Spinal cord (tissue), 10 donors: Measurements from ENCODE around the gene PLAAT4. TPM values are rescaled to one million over a fixed set of nuclear protein-coding genes. Genes with fewer than 3 reads are reported as not detected.

Source experiments
- DNase-seq, 6 donors: peaks; one replicate each; pipeline versions ENCODE4 v3.0.0 to v3.0.0-alpha.2; 2013 to 2015; ENCODE audit warnings: low spot score in 6 of 6, low read depth in 4 of 6
- H3K27ac ChIP-seq: one replicate; pipeline ENCODE4 v1.5.1; 2013; ENCODE audit warnings: low read depth, low read length, control low read depth
- H3K27me3 ChIP-seq: one replicate; pipeline ENCODE4 v1.6.1; 2013; ENCODE audit warnings: low read length; ENCODE audit not compliant: control insufficient read depth, insufficient read depth
- H3K36me3 ChIP-seq: one replicate; pipeline ENCODE4 v1.6.1; 2013; ENCODE audit warnings: low read length; ENCODE audit not compliant: control insufficient read depth, insufficient read depth
- H3K4me1 ChIP-seq: one replicate; pipeline ENCODE4 v1.6.1; 2013; ENCODE audit warnings: low read length; ENCODE audit not compliant: control insufficient read depth, insufficient read depth
- H3K4me3 ChIP-seq: one replicate; pipeline ENCODE4 v1.5.1; 2013; ENCODE audit warnings: low read depth, low read length, control low read depth
- H3K9me3 ChIP-seq: one replicate; pipeline ENCODE4 v1.6.1; 2013; ENCODE audit warnings: low read length; ENCODE audit not compliant: control insufficient read depth, insufficient read depth
- WGBS: methylation state at CpG from one replicate; pipeline ENCODE4 v1.1.5; 2013; ENCODE audit warnings: missing lambda C conversion rate; ENCODE audit not compliant: insufficient coverage; 5-methylcytosine and 5-hydroxymethylcytosine counted together
- polyA plus RNA-seq, 2 donors: library from polyadenylated mRNA; unstranded; fragments of 120-200 nt; gene quantifications; one replicate each; pipeline ENCODE4 v1.2.1, GENCODE V29; 2013; ENCODE audit not compliant: insufficient read length in 2 of 2
- total RNA-seq, 2 donors: library from RNA; depleted of rRNA in 1 of 2; stranded (reverse); fragments of 120-200 nt in 1 of 2; fragments of >200 nt in 1 of 2; gene quantifications; one replicate each; pipeline versions ENCODE4 v1.2.3 to v1.2.4, GENCODE V29; 2013 to 2014
- donor health status: healthy.

PLAAT4 gene
- total and polyA plus RNA-seq, 4 donors, result 11.6 to 45.3 (median 13.6) TPM

DNA sequence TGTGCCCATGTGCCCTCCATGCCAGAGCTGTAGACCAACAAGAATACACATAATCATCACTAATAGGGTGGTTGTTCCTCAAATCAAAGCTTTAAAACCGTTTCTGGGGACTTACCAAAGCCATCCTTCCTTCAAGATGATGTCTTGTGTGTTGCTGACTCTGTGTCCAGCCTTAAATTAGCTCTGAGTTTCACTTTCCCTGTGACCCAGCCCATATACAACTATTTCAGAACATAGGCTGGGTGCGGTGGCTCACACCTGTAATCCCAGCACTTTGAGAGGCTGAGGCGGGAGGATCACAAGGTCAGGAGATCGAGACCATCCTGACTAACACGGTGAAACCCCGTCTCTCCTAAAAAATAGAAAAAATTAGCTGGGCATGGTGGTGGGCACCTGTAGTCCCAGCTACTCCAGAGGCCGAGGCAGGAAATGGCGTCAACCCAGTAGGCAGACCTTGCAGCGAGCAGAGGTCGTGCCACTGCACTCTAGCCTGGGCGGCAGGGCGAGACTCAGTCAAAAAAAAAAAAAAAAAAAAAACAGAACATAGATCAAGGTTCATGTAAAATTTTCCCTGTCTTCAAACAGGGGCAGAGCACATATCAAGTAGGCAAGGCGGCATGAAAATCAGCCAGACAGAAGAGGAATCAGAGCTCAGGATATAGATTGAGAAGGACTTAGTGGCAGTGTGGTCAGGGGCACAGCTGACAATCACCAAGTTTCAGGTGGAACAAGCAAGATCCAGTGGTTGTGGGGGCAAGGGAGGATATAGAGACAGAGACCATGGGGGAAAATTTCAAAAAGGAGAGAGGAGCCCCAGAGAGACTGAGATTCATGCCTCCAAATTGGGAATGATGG, 26.8 kb downstream of the PLAAT4 start, which contains the start of gene PLAAT2:
Gene PLAAT2, minus strand, starts transcription at position 179 of the 855 bp plus-strand sequence. Its CDS starts 55 bp downstream, at position 124.
- no peaks in the 10 kb centered on the region for H3K9me3 ChIP-seq
- no peak for DNase-seq

DNA sequence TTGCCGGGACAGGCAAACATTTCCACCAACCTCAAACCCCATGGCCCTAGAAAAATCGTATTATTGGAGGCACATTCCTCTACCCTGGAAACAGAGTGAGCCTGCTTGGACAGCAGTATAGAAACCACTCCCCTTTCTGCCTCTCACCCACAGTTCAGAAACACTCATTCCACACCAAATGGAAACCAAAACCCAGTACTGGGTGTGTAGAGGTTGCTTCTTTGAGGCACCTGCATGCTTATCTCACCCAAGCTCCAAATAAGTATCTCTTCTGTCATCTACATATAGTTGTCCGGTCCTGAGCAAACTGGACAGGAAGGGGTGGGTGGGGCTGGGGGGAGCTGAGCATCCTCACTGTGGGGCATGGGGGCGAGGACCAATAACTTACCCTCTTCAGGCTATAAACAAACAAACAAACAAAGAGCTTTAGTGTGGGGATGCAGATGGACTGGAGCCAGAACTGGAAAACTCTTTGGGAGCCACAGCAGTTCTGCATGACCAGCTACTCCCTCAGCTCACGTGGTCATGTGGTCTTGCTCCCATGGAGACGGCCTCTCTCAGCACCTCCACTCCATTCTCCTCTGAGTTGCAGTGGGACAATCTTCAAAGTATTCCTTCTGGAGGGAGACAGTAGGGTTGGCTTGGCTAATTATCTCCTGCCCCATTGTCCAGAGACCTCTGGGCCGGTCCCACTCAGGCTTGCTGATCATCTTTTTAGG, 27.6 kb downstream of the PLAAT4 start:
- Histone ChIP-seq H3K4me3 (no peak overlapping the region), H3K27me3 (no peaks in the 10 kb centered on the region), H3K4me1 (peaks cover 13% of the 10 kb centered on the region), H3K36me3 (no peaks in the 10 kb centered on the region), H3K27ac (no peak overlapping the region), H3K9me3 (no peaks in the 10 kb centered on the region)
- DNase-seq, result peak in 2 of 6 donors; percentile 47 to 59
- 45% methylated on average over 5 of the region's 7 CpGs for WGBS

More for the DNA sequence above, 26.8 kb downstream of the PLAAT4 start, which contains the start of gene PLAAT2:
- WGBS, result 100% methylated on average over 6 of the region's 13 CpGs
- H3K27me3 ChIP-seq, result no peaks in the 10 kb centered on the region
- H3K36me3 ChIP-seq, result no peaks in the 10 kb centered on the region
- H3K4me1 ChIP-seq, result peaks cover 13% of the 10 kb centered on the region
- H3K4me3 ChIP-seq, result no peak within 1 kb of the TSS
- H3K27ac ChIP-seq, result no peak within 1 kb of the TSS

DNA sequence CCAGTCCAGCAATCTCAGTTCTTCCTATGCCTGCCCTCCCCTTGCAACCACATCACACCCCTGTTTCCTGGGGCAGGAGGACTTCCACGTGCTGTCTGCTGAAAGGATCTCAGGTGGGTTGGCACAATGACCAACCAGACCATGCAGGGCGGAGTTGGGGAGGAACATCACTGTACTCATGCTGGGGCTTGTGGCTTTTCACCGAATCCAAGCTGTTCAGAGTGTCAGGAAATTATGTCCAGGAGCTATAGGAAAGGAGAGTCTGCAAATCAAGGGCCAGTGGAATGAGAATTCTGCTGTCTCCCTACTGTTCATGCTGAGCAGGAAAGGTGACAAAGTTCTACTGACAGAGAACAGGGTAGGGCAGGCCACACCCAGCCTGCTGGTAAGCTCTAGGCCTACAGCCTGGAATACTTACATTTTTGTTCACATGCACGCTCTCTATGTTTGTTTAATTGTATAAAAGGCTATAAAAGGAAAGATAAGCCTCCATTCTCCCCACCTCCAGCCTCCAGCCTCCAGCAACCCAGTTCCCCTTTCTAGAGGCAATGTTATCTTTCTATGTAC, 28.3 kb downstream of the PLAAT4 start:
- no peaks in the 10 kb centered on the region for H3K36me3 ChIP-seq
- no peak overlapping the region for H3K4me3 ChIP-seq
- no peaks in the 10 kb centered on the region for H3K27me3 ChIP-seq
- no peaks in the 10 kb centered on the region for H3K9me3 ChIP-seq
- no peak overlapping the region for H3K27ac ChIP-seq
- DNase-seq, result no peak
- peaks cover 13% of the 10 kb centered on the region for H3K4me1 ChIP-seq
- 93% methylated on average over 3 of the region's 4 CpGs for WGBS

DNA sequence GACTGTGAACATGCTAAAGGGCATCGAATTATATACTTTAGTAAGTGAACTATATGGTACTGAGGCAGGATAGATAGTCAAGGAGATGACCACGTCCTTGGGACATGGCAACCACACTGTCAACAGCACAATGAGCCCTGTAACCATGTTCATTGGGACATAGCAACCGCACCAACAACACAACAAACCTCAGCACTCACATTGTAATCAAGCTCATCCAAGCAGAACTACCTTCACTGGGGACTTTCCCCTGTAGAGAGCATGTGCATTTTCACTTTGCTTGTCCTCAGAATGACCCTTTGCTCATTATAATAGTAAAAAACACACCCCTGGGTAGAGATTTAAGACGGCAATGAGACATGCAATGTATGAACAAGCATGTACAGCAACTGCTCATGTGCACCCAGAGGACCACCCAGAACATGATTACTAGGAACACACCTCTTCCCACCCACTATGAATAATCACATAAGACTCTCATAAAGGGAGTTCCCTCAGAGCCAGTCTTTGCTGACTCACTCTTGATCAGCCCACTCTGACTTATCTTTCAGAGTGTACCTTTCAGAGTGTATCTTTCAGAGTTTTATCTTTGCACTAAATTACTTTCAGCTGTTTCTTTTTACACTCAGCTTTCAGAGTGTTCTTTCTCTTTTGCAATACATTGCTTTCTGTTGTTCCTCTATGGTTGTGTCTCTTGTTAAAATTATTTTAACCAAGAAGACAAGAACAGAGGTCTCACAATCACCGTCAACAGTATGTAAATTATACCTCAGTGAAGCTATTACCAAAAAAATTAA, 30.6 kb downstream of the PLAAT4 start:
- WGBS, result 64% methylated on average over 3 of the region's 5 CpGs
- Histone ChIP-seq H3K4me3 (no peak overlapping the region), H3K9me3 (no peaks in the 10 kb centered on the region), H3K27ac (no peak overlapping the region), H3K27me3 (no peaks in the 10 kb centered on the region), H3K36me3 (no peaks in the 10 kb centered on the region), H3K4me1 (peaks cover 7% of the 10 kb centered on the region)
- DNase-seq, result peak in 2 of 6 donors; percentile 10 to 47

DNA sequence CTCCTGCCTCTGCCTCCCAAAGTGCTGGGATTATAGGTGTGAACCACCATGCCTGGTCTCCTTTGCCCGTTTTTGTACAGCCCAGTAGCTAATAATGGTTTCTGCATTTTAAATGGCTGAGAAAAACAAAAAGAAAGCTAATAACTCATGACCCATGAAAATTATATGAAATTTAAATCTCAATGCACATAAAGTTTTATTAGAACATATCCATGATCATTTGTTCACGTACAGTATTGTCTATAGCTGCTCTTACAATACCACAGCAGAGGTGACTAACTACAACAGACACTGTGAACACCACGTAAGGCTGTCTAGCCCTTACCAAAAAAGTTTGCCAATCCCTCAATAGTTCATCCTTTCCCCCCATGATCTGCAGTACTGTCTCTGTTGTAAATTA, 33.0 kb downstream of the PLAAT4 start:
- Histone ChIP-seq H3K36me3 (no peaks in the 10 kb centered on the region), H3K9me3 (no peaks in the 10 kb centered on the region), H3K4me1 (peaks cover 11% of the 10 kb centered on the region), H3K27me3 (no peaks in the 10 kb centered on the region), H3K27ac (no peak overlapping the region), H3K4me3 (no peak overlapping the region)
- WGBS, result no CpG with 5 or more reads among the region's 3 CpGs
- no peak for DNase-seq

DNA sequence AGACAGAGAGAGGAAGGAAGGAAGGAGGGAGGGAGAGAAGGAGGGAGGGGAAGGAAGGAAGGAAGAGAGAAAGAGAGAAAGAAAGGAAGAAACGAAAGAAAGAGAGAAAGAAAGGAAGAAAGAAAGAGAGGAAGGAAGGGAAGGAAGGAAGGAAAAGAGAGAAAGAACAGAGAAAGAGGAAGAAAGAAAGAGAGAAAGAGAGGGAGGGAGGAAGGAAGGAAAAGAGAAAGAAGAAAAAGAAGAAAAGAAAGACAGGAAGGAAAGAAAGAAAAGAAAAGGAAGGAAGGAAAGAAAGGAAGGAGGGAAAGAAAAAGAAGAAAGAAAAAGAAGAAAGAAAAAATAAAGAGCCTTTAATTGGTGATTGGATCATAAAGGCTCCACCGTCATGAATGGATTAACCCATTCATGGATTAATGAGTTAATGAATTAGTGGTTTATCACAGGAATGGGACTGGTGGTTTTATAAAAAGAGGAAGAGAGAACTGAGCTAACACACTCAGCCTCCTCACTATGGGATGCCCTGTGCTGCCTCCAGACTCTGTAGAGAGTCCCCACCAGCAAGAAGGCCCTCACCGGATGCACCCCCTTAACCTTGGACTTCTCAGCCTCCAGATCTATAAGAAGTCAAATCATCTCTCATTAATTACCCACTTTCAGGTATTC, 35.5 kb downstream of the PLAAT4 start:
- no peaks in the 10 kb centered on the region for H3K36me3 ChIP-seq
- H3K4me1 ChIP-seq, result peaks cover 8% of the 10 kb centered on the region
- WGBS, result 65% methylated on average over 3 of the region's 3 CpGs
- DNase-seq, result no peak
- H3K4me3 ChIP-seq, result no peak overlapping the region
- H3K27me3 ChIP-seq, result no peaks in the 10 kb centered on the region
- no peak overlapping the region for H3K27ac ChIP-seq
- H3K9me3 ChIP-seq, result no peaks in the 10 kb centered on the region

DNA sequence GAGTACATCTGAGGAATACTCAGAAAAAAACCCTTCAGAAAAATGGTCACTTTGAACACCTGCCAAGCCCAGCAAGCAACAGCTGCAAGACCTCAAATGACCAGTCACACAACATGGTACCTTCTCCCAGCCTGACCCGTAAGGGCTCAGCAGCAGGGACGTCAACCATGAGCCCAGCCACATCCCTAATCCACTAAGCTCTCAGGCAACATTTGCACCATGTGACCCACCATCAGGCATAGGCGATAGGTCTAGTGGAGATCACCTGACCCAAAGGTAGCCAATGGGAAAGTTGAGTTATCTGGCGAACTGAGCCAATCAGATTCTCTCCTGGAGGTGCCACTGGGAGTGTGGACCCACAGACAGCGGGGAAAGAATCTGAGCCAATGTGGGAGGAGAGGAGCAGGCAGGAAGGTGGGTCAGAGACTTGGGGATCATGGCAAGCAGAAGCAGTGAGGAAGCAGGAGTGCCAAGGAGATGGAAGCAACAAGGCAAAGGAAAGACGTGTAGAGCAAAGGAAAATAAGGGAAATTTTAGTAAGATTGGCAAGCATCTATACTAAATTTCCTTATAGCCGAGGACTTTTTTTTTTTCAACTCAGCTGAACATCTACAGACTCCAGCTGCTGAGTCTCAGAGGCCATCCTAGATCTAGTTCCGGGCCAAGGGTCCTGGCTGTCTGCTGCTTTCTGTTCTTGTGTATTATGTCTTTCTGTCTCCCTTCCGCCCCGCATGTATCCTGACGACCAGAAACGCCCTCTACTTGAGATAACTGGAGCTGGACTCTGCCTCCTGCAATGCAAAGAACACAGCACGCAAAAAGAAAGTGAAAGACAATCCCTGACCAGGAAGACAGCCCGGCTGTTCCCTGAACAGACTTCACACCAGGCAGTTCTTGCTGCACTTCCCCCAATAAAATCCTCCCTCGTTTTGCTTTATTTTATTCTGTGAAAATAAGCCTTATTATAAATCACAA, 37.6 kb downstream of the PLAAT4 start:
- peak in 1 of 6 donors; percentile 59 for DNase-seq
- Histone ChIP-seq H3K27me3 (no peaks in the 10 kb centered on the region), H3K4me3 (peak overlapping the region; percentile 1), H3K36me3 (no peaks in the 10 kb centered on the region), H3K9me3 (no peaks in the 10 kb centered on the region), H3K4me1 (peaks cover 8% of the 10 kb centered on the region), H3K27ac (peak overlapping the region; percentile 70)
- WGBS, result 66% methylated on average over 11 of the region's 15 CpGs

DNA sequence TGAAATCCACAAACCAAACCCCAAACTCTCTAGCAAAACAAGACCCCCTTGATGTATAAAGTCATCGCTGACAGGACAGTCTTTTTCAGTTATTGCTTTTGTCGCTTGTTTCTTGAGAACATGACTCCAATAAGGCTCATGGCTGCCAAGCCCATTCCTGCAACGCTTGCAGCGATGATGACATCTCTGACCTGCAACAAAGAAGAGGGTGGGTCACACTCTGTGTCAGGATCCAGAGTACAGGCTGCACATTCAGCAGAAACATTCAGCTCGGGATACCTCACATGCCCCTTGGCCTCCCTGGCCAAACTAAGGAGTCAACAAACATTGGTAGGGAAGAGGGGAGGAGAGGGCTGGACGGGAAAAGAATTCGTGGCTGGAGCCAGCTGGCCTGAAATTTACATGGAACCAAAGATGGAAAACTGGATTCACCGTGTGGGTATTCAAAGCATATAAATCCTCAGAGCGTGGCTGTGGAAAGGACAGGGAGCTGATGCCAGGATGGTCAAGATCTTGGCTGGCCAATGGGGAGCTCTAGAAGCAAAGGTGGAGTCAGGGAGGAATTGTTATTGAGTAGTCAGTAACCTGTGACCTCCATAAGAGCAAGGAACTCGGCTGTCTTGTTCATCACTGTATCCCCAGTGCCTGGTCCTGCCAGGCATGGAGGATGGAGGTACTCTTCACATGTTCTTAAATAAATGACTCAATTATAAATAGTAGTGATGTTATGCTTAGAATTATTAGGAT, 38.4 kb downstream of the PLAAT4 start:
- peak in 1 of 6 donors; percentile 25 for DNase-seq
- no peaks in the 10 kb centered on the region for H3K27me3 ChIP-seq
- H3K9me3 ChIP-seq, result no peaks in the 10 kb centered on the region
- H3K27ac ChIP-seq, result peak overlapping the region; percentile 70
- H3K36me3 ChIP-seq, result no peaks in the 10 kb centered on the region
- peak overlapping the region; percentile 1 for H3K4me3 ChIP-seq
- H3K4me1 ChIP-seq, result peaks cover 8% of the 10 kb centered on the region
- WGBS, result 64% methylated on average over 9 of the region's 10 CpGs
